Stomach (tissue), 4 donors: ENCODE measurements around the gene WHRN.

Experiments used
- CTCF ChIP-seq, 7 experiments: fragments of 450-650 bp in 4 of 7; fragments of 200-600 bp in 3 of 7; sonication (generic) in 3 of 7; IDR thresholded peaks; one replicate each; pipeline ENCODE4 v1.5.1; 2016 to 2019; ENCODE audit warnings: antibody characterized with exemption in 7 of 7, control low read depth in 2 of 7, mild to moderate bottlenecking in 1 of 7
- EP300 ChIP-seq: sonication (generic); formaldehyde crosslinking; IDR thresholded peaks from one replicate; pipeline ENCODE4 v1.6.1; 2017; ENCODE audit warnings: antibody characterized with exemption
- POLR2A ChIP-seq, 4 donors: fragments of 450-650 bp; IDR thresholded peaks; one replicate each; pipeline ENCODE4 v1.6.1; 2016; ENCODE audit warnings: antibody characterized with exemption in 4 of 4, control low read depth in 2 of 4, mild to moderate bottlenecking in 1 of 4, moderate library complexity in 1 of 4
- POLR2AphosphoS5 ChIP-seq, 3 donors: sonication (generic); formaldehyde crosslinking; IDR thresholded peaks; one replicate each; pipeline ENCODE4 v1.6.1; 2016; ENCODE audit warnings: antibody characterized with exemption in 3 of 3

- no peak for TF ChIP-seq CTCF (IDR thresholded peaks at IDR 0.05)
- no peak for TF ChIP-seq POLR2AphosphoS5 (IDR thresholded peaks at IDR 0.05)
- TF ChIP-seq POLR2A (IDR thresholded peaks at IDR 0.05) = no peak
- TF ChIP-seq EP300 = no peak
Measured at GRCh38 chr9:114403153-114403756, 102.0 kb downstream of the WHRN start.
